IMR-90 (cell line): ENCODE measurements around the gene ABHD16A. TPM values are rescaled to one million over a fixed set of nuclear protein-coding genes. Genes with fewer than 3 reads are reported as not detected.

ENCODE experiments used
- ATAC-seq: fragments of 200-7000 bp; cut with Tn5 transposase; 2 replicates; pipeline ENCODE4 v1.9.1; 2020; ENCODE audit warnings: low read depth, mild to moderate bottlenecking, moderate library complexity
- BruUV-seq: library from RNA; stranded (reverse); fragments of 400-500 nt; replicated peaks from 2 replicates; lab custom pipeline; 2021; lab: Mats Ljungman, UMichigan
- CTCF ChIA-PET: fragments of 300-600 bp; formaldehyde crosslinking; extraction: SDS; loops from one replicate; lab custom pipeline; 2021; ENCODE audit warnings: antibody characterized with exemption; lab: Yijun Ruan, JAX
- POLR2A ChIA-PET: fragments of 300-600 bp; sonication (Branson Sonifier 250); formaldehyde crosslinking; loops from one replicate; lab custom pipeline; 2022; ENCODE audit warnings: antibody characterized with exemption; ENCODE audit not compliant: unreplicated experiment; lab: Charles Lee
- DNase-seq: peaks from one replicate; pipeline ENCODE4 v3.0.0; 2013
- H2AFZ ChIP-seq: replicated peaks from 2 replicates; pipeline ENCODE3; 2013; ENCODE audit warnings: low read length, mild to moderate bottlenecking; ENCODE audit not compliant: poor library complexity
- H2AK5ac ChIP-seq: 2 replicates; pipeline ENCODE4 v1.6.1; 2013; ENCODE audit warnings: low read depth, low read length, inconsistent platforms
- H2AK9ac ChIP-seq: replicated peaks from 2 replicates; pipeline ENCODE3; 2013; ENCODE audit warnings: mild to moderate bottlenecking, low read depth, low read length, moderate library complexity; ENCODE audit not compliant: poor library complexity
- H2BK120ac ChIP-seq: 2 replicates; pipeline ENCODE4 v1.6.1; 2013; ENCODE audit warnings: low read depth, low read length, inconsistent platforms
- H2BK15ac ChIP-seq: 3 replicates; pipeline ENCODE4 v1.6.1; 2013; ENCODE audit warnings: low read depth, low read length, inconsistent platforms
- H2BK20ac ChIP-seq: 2 replicates; pipeline ENCODE4 v1.6.1; 2013; ENCODE audit warnings: low read depth, mild to moderate bottlenecking, inconsistent platforms, low read length, moderate library complexity
- H2BK5ac ChIP-seq: 2 replicates; pipeline ENCODE4 v1.6.1; 2013; ENCODE audit warnings: mild to moderate bottlenecking, low read depth, low read length, inconsistent platforms; ENCODE audit not compliant: poor library complexity, severe bottlenecking
- H3K14ac ChIP-seq: replicated peaks from 2 replicates; pipeline ENCODE4 v1.6.1; 2013; ENCODE audit warnings: low read depth, low read length, inconsistent platforms
- H3K18ac ChIP-seq: 2 replicates; pipeline ENCODE4 v1.6.1; 2013; ENCODE audit warnings: low read depth, low read length, control low read depth
- H3K23ac ChIP-seq: 2 replicates; pipeline ENCODE4 v1.6.1; 2013; ENCODE audit warnings: low read depth, low read length, inconsistent platforms
- H3K27ac ChIP-seq: 2 replicates; pipeline ENCODE4 v1.5.1; 2013; ENCODE audit warnings: mild to moderate bottlenecking, control low read depth, low read length; ENCODE audit not compliant: insufficient read depth
- H3K27me3 ChIP-seq: 2 replicates; pipeline ENCODE4 v1.6.1; 2013; ENCODE audit warnings: low read length; ENCODE audit not compliant: control insufficient read depth, insufficient read depth
- H3K36me3 ChIP-seq: 2 replicates; pipeline ENCODE4 v1.6.1; 2013; ENCODE audit warnings: low read length, mixed read lengths; ENCODE audit not compliant: control insufficient read depth, insufficient read depth
- H3K4ac ChIP-seq: 2 replicates; pipeline ENCODE4 v1.6.1; 2013; ENCODE audit warnings: low read depth, low read length, inconsistent platforms
- H3K4me1 ChIP-seq: 2 replicates; pipeline ENCODE4 v1.6.1; 2013; ENCODE audit warnings: low read length, mixed read lengths; ENCODE audit not compliant: control insufficient read depth, insufficient read depth
- H3K4me2 ChIP-seq: 2 replicates; pipeline ENCODE4 v1.6.1; 2013; ENCODE audit warnings: low read depth, mild to moderate bottlenecking, control low read depth, low read length, moderate library complexity
- H3K4me3 ChIP-seq: 2 replicates; pipeline ENCODE4 v1.5.1; 2013; ENCODE audit warnings: low read depth, mild to moderate bottlenecking, control low read depth, low read length, moderate library complexity; ENCODE audit not compliant: insufficient read depth
- H3K56ac ChIP-seq: 2 replicates; pipeline ENCODE4 v1.6.1; 2013; ENCODE audit warnings: low read length, inconsistent platforms; ENCODE audit not compliant: insufficient read depth; ENCODE audit errors: extremely low read depth
- H3K79me1 ChIP-seq, 2 experiments: 2 replicates each; pipeline ENCODE4 v1.6.1; 2013; ENCODE audit warnings: low read length in 2 of 2, inconsistent platforms in 1 of 2, low read depth in 1 of 2
- H3K9ac ChIP-seq: 2 replicates; pipeline ENCODE4 v1.6.1; 2013; ENCODE audit warnings: low read depth, low read length, control low read depth
- H3K9me1 ChIP-seq: 2 replicates; pipeline ENCODE4 v1.6.1; 2013; ENCODE audit warnings: low read length, inconsistent platforms; ENCODE audit not compliant: insufficient read depth
- H3K9me3 ChIP-seq: 2 replicates; pipeline ENCODE4 v1.6.1; 2013; ENCODE audit warnings: low read length; ENCODE audit not compliant: control insufficient read depth, insufficient read depth
- H4K20me1 ChIP-seq: 2 replicates; pipeline ENCODE4 v1.6.1; 2013; ENCODE audit warnings: low read length, inconsistent platforms; ENCODE audit not compliant: insufficient read depth
- H4K5ac ChIP-seq: 2 replicates; pipeline ENCODE4 v1.6.1; 2013; ENCODE audit warnings: mild to moderate bottlenecking, low read depth, low read length, control low read depth
- H4K8ac ChIP-seq, 2 experiments: 2 replicates each; pipeline ENCODE4 v1.6.1; 2013; ENCODE audit warnings: low read depth in 2 of 2, low read length in 2 of 2, control low read depth in 1 of 2, inconsistent platforms in 1 of 2
- H4K91ac ChIP-seq: 2 replicates; pipeline ENCODE4 v1.6.1; 2013; ENCODE audit warnings: low read depth, low read length, inconsistent platforms; ENCODE audit not compliant: insufficient read depth
- BHLHE40 ChIP-seq: fragments of 150-350 bp; IDR thresholded peaks from 2 replicates; pipeline ENCODE4 v1.6.1; 2016; ENCODE audit warnings: mild to moderate bottlenecking, low read depth, low read length
- CTCF ChIP-seq: conservative IDR thresholded peaks from 2 replicates; pipeline ENCODE4 v1.5.1; 2012; ENCODE audit warnings: mild to moderate bottlenecking, low read depth, low read length, improper control_type of control experiment
- ELK1 ChIP-seq: fragments of 150-350 bp; IDR thresholded peaks from 2 replicates; pipeline ENCODE4 v1.6.1; 2016; ENCODE audit warnings: low read depth, mild to moderate bottlenecking, low read length, moderate library complexity, borderline replicate concordance
- FOS ChIP-seq: fragments of 150-350 bp; IDR thresholded peaks from 2 replicates; pipeline ENCODE4 v1.6.1; 2016; ENCODE audit warnings: low read depth, low read length
- MAFK ChIP-seq: IDR thresholded peaks from 2 replicates; pipeline ENCODE4 v1.6.1; 2012; ENCODE audit warnings: low read depth, low read length, improper control_type of control experiment
- MAZ ChIP-seq: IDR thresholded peaks from 2 replicates; pipeline ENCODE4 v1.6.1; 2012; ENCODE audit warnings: low read depth, mild to moderate bottlenecking, low read length, improper control_type of control experiment, moderate library complexity, borderline replicate concordance
- MXI1 ChIP-seq: IDR thresholded peaks from 2 replicates; pipeline ENCODE4 v1.6.1; 2012; ENCODE audit warnings: low read depth, mild to moderate bottlenecking, low read length, moderate library complexity, borderline replicate concordance
- NFE2L2 ChIP-seq: fragments of 150-350 bp; IDR thresholded peaks from 2 replicates; pipeline ENCODE4 v1.6.1; 2016; ENCODE audit warnings: low read depth, mild to moderate bottlenecking, low read length
- POLR2A ChIP-seq: IDR thresholded peaks from 2 replicates; pipeline ENCODE4 v1.6.1; 2012; ENCODE audit warnings: mild to moderate bottlenecking, low read depth, low read length
- RAD21 ChIP-seq: IDR thresholded peaks from 2 replicates; pipeline ENCODE4 v1.6.1; 2012; ENCODE audit warnings: low read length, improper control_type of control experiment
- RCOR1 ChIP-seq: IDR thresholded peaks from 2 replicates; pipeline ENCODE4 v1.6.1; 2012; ENCODE audit warnings: mild to moderate bottlenecking, low read length, improper control_type of control experiment; ENCODE audit not compliant: insufficient replicate concordance
- RFX5 ChIP-seq: IDR thresholded peaks from 2 replicates; pipeline ENCODE4 v1.8.0; 2012; ENCODE audit warnings: low read depth, mild to moderate bottlenecking, low read length, moderate library complexity
- USF2 ChIP-seq: fragments of 150-350 bp; IDR thresholded peaks from 2 replicates; pipeline ENCODE4 v1.6.1; 2017; ENCODE audit warnings: mild to moderate bottlenecking, antibody characterized with exemption, low read length, low read depth
- WGBS, 2 experiments: methylation state at CpG; one replicate each; pipeline versions ENCODE4 v1.1.5 to v1.1.7; 2013; ENCODE audit warnings: missing lambda C conversion rate in 2 of 2; ENCODE audit not compliant: insufficient read length in 1 of 2; ENCODE audit errors: extremely low coverage in 2 of 2; 5-methylcytosine and 5-hydroxymethylcytosine counted together
- dilution Hi-C: fragments of 300-500 bp; cut with HindIII; formaldehyde crosslinking; loops from one replicate; pipeline ENCODE4 v1.14.3; 2018; ENCODE audit warnings: low sequenced_read_pairs; ENCODE audit not compliant: unreplicated experiment
- in situ Hi-C: fragments of 300-500 bp; cut with MboI; formaldehyde crosslinking; loops from 3 replicates; pipeline ENCODE4 v1.14.3; 2019; ENCODE audit warnings: low sequenced_read_pairs, inconsistent platforms, mixed read lengths
- intact Hi-C: fragments of 100-400 bp; cut with micrococcal nuclease; formaldehyde crosslinking; loops from 2 replicates; pipeline ENCODE4 v1.10.0; 2022
- polyA plus RNA-seq, 3 experiments: library from polyadenylated mRNA; depleted of rRNA; stranded (reverse); fragments of >200 nt; gene quantifications; 2 replicates each; pipeline ENCODE4 v1.2.3, GENCODE V29; 2012; ENCODE audit warnings: low replicate concordance in 1 of 3
- total RNA-seq: library from RNA; depleted of rRNA; stranded (reverse); fragments of >200 nt; gene quantifications from 2 replicates; pipeline ENCODE4 v1.2.3, GENCODE V29; 2012

Gene ABHD16A
- total and polyA plus RNA-seq, 2 of the 4 experiments (the other 2 are of a cell fraction), result 31.5 to 35.1 TPM

GRCh38 chr6:31687860-31688693, 15.0 kb downstream of the ABHD16A start (continued):
- no peak for TF ChIP-seq RFX5

GRCh38 chr6:31687321-31687720, 15.8 kb downstream of the ABHD16A start:
- ChIA-PET POLR2A (no interaction called here), CTCF (no interaction called here)
- H3K27me3 ChIP-seq, result no peaks in the 10 kb centered on the region
- H3K79me1 ChIP-seq, result no peaks in the 10 kb centered on the region
- no peak overlapping the region for H4K8ac ChIP-seq
- intact Hi-C loops, result no loop called here
- H3K9me1 ChIP-seq, result 0 out of 2 replicates have a peak, but pooled peaks cover 5% of the 10 kb centered on the region
- H3K9me3 ChIP-seq, result no peaks in the 10 kb centered on the region
- in situ Hi-C loops, result loop anchor here (10.0 kb wide), 2 partner anchors 147 to 257 kb away; partner anchors contain the start of gene CFB
- ATAC-seq, result no peak
- H3K4me3 ChIP-seq, result no peak overlapping the region
- no peak overlapping the region for H2AFZ ChIP-seq
- no peak overlapping the region for H3K18ac ChIP-seq
- no peak overlapping the region for H2AK5ac ChIP-seq
- H3K4me2 ChIP-seq, result no peak overlapping the region
- H2BK5ac ChIP-seq, result no peak overlapping the region
- H4K91ac ChIP-seq, result no peak overlapping the region
- peaks cover 56% of the 10 kb centered on the region for H3K36me3 ChIP-seq
- no peak overlapping the region for H3K4ac ChIP-seq
- no peak overlapping the region for H3K14ac ChIP-seq
- 70% methylated on average over 3 of the region's 8 CpGs; no CpG with 5 or more reads in 1 of the 2 experiments for WGBS, 2 experiments
- no peak overlapping the region for H3K9ac ChIP-seq
- no peak overlapping the region for H3K56ac ChIP-seq
- no peaks in the 10 kb centered on the region for H4K20me1 ChIP-seq
- no peak overlapping the region for H2BK20ac ChIP-seq
- no peak overlapping the region for H4K5ac ChIP-seq
- H2AK9ac ChIP-seq, result no peak overlapping the region
- dilution Hi-C loops, result no loop called here
- no peak overlapping the region for H2BK120ac ChIP-seq
- DNase-seq, result no peak
- H2BK15ac ChIP-seq, result no peak overlapping the region
- H3K4me1 ChIP-seq, result peaks cover 3% of the 10 kb centered on the region; the same call in 1 of the 2 replicates
- no TSS peak for BruUV-seq
- H3K23ac ChIP-seq, result no peak overlapping the region
- no peak overlapping the region for H3K27ac ChIP-seq
- TF ChIP-seq RAD21 (no peak), FOS (no peak), RFX5 (no peak), NFE2L2 (no peak), MAFK (no peak), RCOR1 (no peak), ELK1 (no peak), MAZ (no peak), BHLHE40 (no peak), POLR2A (no peak), CTCF (no peak), USF2 (no peak), MXI1 (no peak)
